Activated CD4-positive, CD25-positive, alpha-beta regulatory T cell treated with anti-CD3 and anti-CD28 coated beads, Interleukin-2, amount 50 U/mL, for 16 hours (primary cell): Measurements from ENCODE around the gene MYPOP.
"Not testable (repeated sequence)": the region's sequence is repeated elsewhere in the genome, so short reads cannot be mapped to it uniquely, and the experiment has no call there.

Experiments used
- DNase-seq: peaks from one replicate; pipeline ENCODE4 v3.0.0-alpha.2; 2020; ENCODE audit warnings: low read depth, low spot score

Gene MYPOP

GRCh38 chr19:45906221-45906620, 3.8 kb upstream of the MYPOP start:
- DNase-seq = no peak

- DNase-seq = no peak
These were observed 2.6 kb upstream of the MYPOP start for GRCh38 chr19:45905011-45905410.

- DNase-seq = peak; percentile 98
These were observed 525 bp upstream of the MYPOP start for GRCh38 chr19:45902651-45903625.

GRCh38 chr19:45901432-45901911, 941 bp downstream of the MYPOP start:
- DNase-seq = no peak

- DNase-seq = no peak
These were observed 1.5 kb downstream of the MYPOP start for GRCh38 chr19:45900738-45901431.

- no peak for DNase-seq
These were observed 2.4 kb downstream of the MYPOP start for GRCh38 chr19:45899919-45900589.

GRCh38 chr19:45899253-45899652, 3.2 kb downstream of the MYPOP start:
- DNase-seq = no peak

GRCh38 chr19:45897261-45897812, 5.1 kb downstream of the MYPOP start:
- DNase-seq = no peak

- not testable (repeated sequence) for DNase-seq
These were observed 6.3 kb downstream of the MYPOP start for GRCh38 chr19:45895983-45896599.

- no peak for DNase-seq
These were observed 6.9 kb downstream of the MYPOP start for GRCh38 chr19:45895519-45895972.

GRCh38 chr19:45890877-45891276, 11.5 kb downstream of the MYPOP start:
- no peak for DNase-seq

GRCh38 chr19:45889210-45889885, 13.1 kb downstream of the MYPOP start:
- no peak for DNase-seq

GRCh38 chr19:45887200-45887710, 15.2 kb downstream of the MYPOP start:
- DNase-seq = no peak

GRCh38 chr19:45886427-45887199, 15.8 kb downstream of the MYPOP start:
- peak; percentile 86 for DNase-seq

- peak; percentile 80 for DNase-seq
These were observed 16.6 kb downstream of the MYPOP start, which contains the start of gene IRF2BP1 for GRCh38 chr19:45885556-45886426. Gene IRF2BP1 (minus strand): TSS chr19:45886141. CDS start chr19:45885774, 367 bp downstream.

- DNase-seq = no peak
These were observed 17.5 kb downstream of the MYPOP start for GRCh38 chr19:45884682-45885555.

- DNase-seq = no peak
These were observed 18.3 kb downstream of the MYPOP start for GRCh38 chr19:45883881-45884681.
